Transverse colon (tissue), 4 donors: ENCODE measurements around the gene SLC22A23. TPM values are rescaled to one million over a fixed set of nuclear protein-coding genes. Genes with fewer than 3 reads are reported as not detected.

Source experiments
- DNase-seq: peaks from one replicate; pipeline ENCODE4 v3.0.0-alpha.2; 2019
- H3K27ac ChIP-seq, 4 donors: fragments of 200-600 bp; sonication (generic); 2 replicates each; pipeline ENCODE4 v1.5.1; 2016 to 2018; ENCODE audit warnings: inconsistent platforms in 4 of 4
- H3K27me3 ChIP-seq: fragments of 200-600 bp; sonication (generic); 2 replicates; pipeline ENCODE4 v1.5.1; 2017; ENCODE audit warnings: inconsistent platforms
- H3K36me3 ChIP-seq, 4 donors: fragments of 200-600 bp; sonication (generic); 2 replicates each; pipeline ENCODE4 v1.5.1; 2017 to 2019; ENCODE audit warnings: inconsistent platforms in 4 of 4
- H3K4me1 ChIP-seq, 4 donors: fragments of 200-600 bp; sonication (generic); 2 replicates each; pipeline ENCODE4 v1.5.1; 2017 to 2020; ENCODE audit warnings: inconsistent platforms in 4 of 4
- H3K4me3 ChIP-seq, 4 donors: fragments of 200-600 bp; sonication (generic); 1 replicate in 1 of 4; 2 replicates in 3 of 4; pipeline versions ENCODE4 v1.5.1 to v1.6.1; 2017 to 2019; ENCODE audit warnings: inconsistent platforms in 4 of 4
- H3K9me3 ChIP-seq, 2 donors: fragments of 200-600 bp; sonication (generic); 2 replicates each; pipeline ENCODE4 v1.5.1; 2017 to 2019; ENCODE audit warnings: inconsistent platforms in 2 of 2
- CTCF ChIP-seq, 5 experiments: fragments of 200-600 bp in 3 of 5; fragments of 450-650 bp in 2 of 5; sonication (generic) in 3 of 5; IDR thresholded peaks; 1 replicate in 2 of 5; 2 replicates in 3 of 5; pipeline ENCODE4 v1.5.1; 2016 to 2017; ENCODE audit warnings: antibody characterized with exemption in 5 of 5, inconsistent platforms in 3 of 5, mild to moderate bottlenecking in 2 of 5, moderate library complexity in 1 of 5
- EP300 ChIP-seq: sonication (generic); formaldehyde crosslinking; IDR thresholded peaks from one replicate; pipeline ENCODE4 v1.6.1; 2017; ENCODE audit warnings: antibody characterized with exemption, low read depth
- POLR2A ChIP-seq: fragments of 450-650 bp; IDR thresholded peaks from one replicate; pipeline ENCODE4 v1.6.1; 2016; ENCODE audit warnings: antibody characterized with exemption, mild to moderate bottlenecking, moderate library complexity
- POLR2AphosphoS5 ChIP-seq, 3 donors: sonication (generic); formaldehyde crosslinking; IDR thresholded peaks; one replicate each; pipeline ENCODE4 v1.6.1; 2016; ENCODE audit warnings: antibody characterized with exemption in 3 of 3
- WGBS, 2 donors: methylation state at CpG; one replicate each; pipeline ENCODE4 v1.1.5; 2018; ENCODE audit warnings: low coverage in 1 of 2; 5-methylcytosine and 5-hydroxymethylcytosine counted together
- in situ Hi-C, 4 donors: fragments of 200-750 bp; cut with MboI; loops; one replicate each; pipeline versions ENCODE4 v1.15.0 to v1.15.1; 2017; ENCODE audit warnings: low sequenced_read_pairs in 3 of 4, low pct_ligation_motif_present in 1 of 4, low pct_unique_long_range_greater_than_20kb in 1 of 4
- intact Hi-C: fragments of 100-400 bp; cut with DNase I; formaldehyde crosslinking; loops from one replicate; pipeline ENCODE4 v1.15.1; 2023; ENCODE audit warnings: low total_unique reads
- total RNA-seq, 4 donors: library from RNA; depleted of rRNA; stranded (reverse); fragments of >200 nt; gene quantifications; one replicate each; pipeline ENCODE4 v1.1.0, GENCODE V29; 2016

The SLC22A23 gene
- total RNA-seq, 4 donors from 2014 or later = 96.1 to 161 (median 117) TPM

GRCh38 chr6:3321042-3321441 is 135.8 kb downstream of the SLC22A23 start:
- no peak overlapping the region for H3K4me3 ChIP-seq
- intact Hi-C loops (no loop called here), in situ Hi-C loops (no loop called here)
- DNase-seq = no peak
- H3K9me3 ChIP-seq = no peaks in the 10 kb centered on the region
- TF ChIP-seq POLR2AphosphoS5 (IDR thresholded peaks at IDR 0.05) = no peak
- TF ChIP-seq EP300 = no peak
- TF ChIP-seq CTCF (IDR thresholded peaks at IDR 0.05) = no peak
- no peak for TF ChIP-seq POLR2A
- H3K27me3 ChIP-seq = no peaks in the 10 kb centered on the region
- H3K4me1 ChIP-seq = peaks cover 8 to 15% (median 10%) of the 10 kb centered on the region in 4 donors
- WGBS, 2 donors = 83 to 89% methylated on average over 1 to 11 of the region's 11 CpGs
- no peak overlapping the region for H3K27ac ChIP-seq
- H3K36me3 ChIP-seq = no peaks in the 10 kb centered on the region

- Histone ChIP-seq H3K4me1 (peaks cover 4 to 10% (median 7%) of the 10 kb centered on the region in 4 donors), H3K27ac (no peak overlapping the region), H3K36me3 (peaks cover 0 to 2% (median 0%) of the 10 kb centered on the region in 4 donors), H3K27me3 (no peaks in the 10 kb centered on the region), H3K9me3 (no peaks in the 10 kb centered on the region), H3K4me3 (no peak overlapping the region)
- DNase-seq = no peak
- in situ Hi-C loops = no loop called here
- WGBS, 2 donors = 84 to 85% methylated on average over 6 to 7 of the region's 7 CpGs
- intact Hi-C loops = no loop called here
- TF ChIP-seq POLR2AphosphoS5 (IDR thresholded peaks at IDR 0.05) (no peak), CTCF (IDR thresholded peaks at IDR 0.05) (no peak), EP300 (no peak), POLR2A (no peak)
Observed at GRCh38 chr6:3320238-3320811, 136.5 kb downstream of the SLC22A23 start.

DNA sequence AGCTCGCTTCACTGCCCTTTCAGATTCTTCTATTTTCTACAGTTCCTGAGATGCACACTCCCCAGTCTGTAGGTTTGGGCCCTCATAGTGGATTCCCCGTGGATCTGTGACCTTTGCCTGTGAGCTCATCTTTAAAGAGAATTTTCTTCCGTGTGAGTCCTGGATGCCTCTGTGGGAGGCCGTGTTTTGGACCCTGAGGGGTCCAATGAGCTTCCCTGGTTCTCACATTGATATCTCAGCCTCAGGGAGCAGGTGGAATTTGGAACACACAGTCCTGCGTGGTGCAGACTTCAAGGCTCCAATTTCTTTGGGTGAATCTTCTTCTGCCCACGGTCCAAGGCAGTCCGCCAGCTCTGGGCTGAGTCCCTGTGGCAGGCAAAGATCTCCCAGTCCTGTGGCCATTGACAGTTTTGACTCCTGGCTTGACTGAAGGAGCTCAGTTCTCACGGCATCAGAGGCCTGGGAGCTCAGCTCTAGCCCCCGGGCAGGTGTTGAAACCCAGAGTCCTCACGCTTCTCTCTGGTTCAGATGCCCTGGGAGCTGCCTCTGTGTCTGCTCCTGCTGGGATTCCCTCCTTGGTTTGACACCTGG is 137.1 kb downstream of the SLC22A23 start:
- DNase-seq = no peak
- TF ChIP-seq POLR2AphosphoS5 (IDR thresholded peaks at IDR 0.05) (no peak), POLR2A (no peak), EP300 (no peak), CTCF (IDR thresholded peaks at IDR 0.05) (no peak)
- no peaks in the 10 kb centered on the region for H3K27me3 ChIP-seq
- H3K4me1 ChIP-seq = peaks cover 0 to 4% (median 2%) of the 10 kb centered on the region in 4 donors
- peaks cover 0 to 6% (median 0%) of the 10 kb centered on the region in 4 donors for H3K36me3 ChIP-seq
- H3K9me3 ChIP-seq = no peaks in the 10 kb centered on the region
- H3K27ac ChIP-seq = no peak overlapping the region
- in situ Hi-C loops = no loop called here
- 90% methylated on average over 10 of the region's 10 CpGs; no CpG with 5 or more reads in 1 of the 2 donors for WGBS, 2 donors
- intact Hi-C loops = no loop called here
- no peak overlapping the region for H3K4me3 ChIP-seq

DNA sequence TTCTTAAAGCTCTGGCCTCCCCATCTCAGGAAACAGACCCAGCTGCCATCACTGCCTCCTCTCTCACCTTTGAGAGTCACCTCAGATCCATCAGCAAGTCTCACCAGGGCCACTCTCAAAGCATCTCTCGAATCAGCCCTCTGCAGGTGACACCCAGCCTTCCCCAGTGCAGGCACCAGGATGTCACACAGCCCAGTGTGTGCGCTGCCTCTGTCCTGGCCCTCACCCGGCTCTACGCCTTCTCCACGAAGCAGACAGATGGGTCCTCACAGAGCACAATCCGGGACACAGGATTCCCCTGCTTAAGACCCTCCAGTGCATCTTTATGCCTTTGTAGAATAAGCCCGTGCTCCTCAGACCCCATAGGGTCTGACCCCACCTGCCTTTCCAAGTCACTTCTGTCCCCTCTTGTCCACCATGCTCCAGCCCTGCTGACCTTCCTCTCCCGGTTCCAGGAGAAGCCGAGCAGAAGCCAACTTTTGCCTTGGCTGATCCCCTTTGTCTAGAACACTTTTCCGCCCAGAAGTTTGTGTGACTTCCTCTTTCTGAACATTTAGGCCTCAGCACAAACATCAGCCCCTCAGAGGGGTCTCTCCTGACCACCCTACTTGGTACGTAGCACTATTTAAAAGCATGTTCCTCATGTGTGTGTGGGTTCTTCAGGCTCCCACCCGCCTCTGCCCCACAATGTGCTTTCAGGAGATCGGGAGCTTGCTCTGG is 137.9 kb downstream of the SLC22A23 start:
- intact Hi-C loops (no loop called here), in situ Hi-C loops (no loop called here)
- H3K9me3 ChIP-seq = no peaks in the 10 kb centered on the region
- H3K36me3 ChIP-seq = peaks cover 0 to 6% (median 0%) of the 10 kb centered on the region in 4 donors
- WGBS, 2 donors = 90 to 93% methylated on average over 2 to 13 of the region's 13 CpGs
- H3K4me3 ChIP-seq = no peak overlapping the region
- no peak for DNase-seq
- H3K4me1 ChIP-seq = no peaks in the 10 kb centered on the region
- TF ChIP-seq POLR2AphosphoS5 (IDR thresholded peaks at IDR 0.05) = no peak
- TF ChIP-seq CTCF (IDR thresholded peaks at IDR 0.05) = no peak
- TF ChIP-seq EP300 = no peak
- no peaks in the 10 kb centered on the region for H3K27me3 ChIP-seq
- H3K27ac ChIP-seq = no peak overlapping the region
